Lung microvascular endothelial cell (primary cell): ENCODE results near the gene SORD. TPM values are rescaled to one million over a fixed set of nuclear protein-coding genes. Genes with fewer than 3 reads are reported as not detected.
"Not testable (repeated sequence)": the region's sequence is repeated elsewhere in the genome, so short reads cannot be mapped to it uniquely, and the experiment has no call there.

ENCODE experiments used
- DNase-seq, 2 donors: peaks; one replicate each; pipeline versions ENCODE4 v3.0.0 to v3.0.0-alpha.2; 2010; ENCODE audit warnings: low read depth in 2 of 2
- total RNA-seq: library from RNA; depleted of rRNA; stranded (reverse); fragments of >200 nt; gene quantifications from 2 replicates; pipeline ENCODE4 v1.2.1, GENCODE V29; 2014

The SORD gene
- total RNA-seq, 1 donor from 2014 or later, result 1.4 TPM

- DNase-seq, result not testable (repeated sequence)
Observed at GRCh38 chr15:45062301-45062700, 39.3 kb downstream of the SORD start.

GRCh38 chr15:45064386-45064785 is 41.4 kb downstream of the SORD start:
- DNase-seq, result peak in 1 of 2 donors; percentile 14

- peak in 1 of 2 donors; percentile 34 for DNase-seq
Observed at GRCh38 chr15:45069942-45070360, 47.0 kb downstream of the SORD start.

GRCh38 chr15:45073602-45074001 is 50.6 kb downstream of the SORD start:
- not testable (repeated sequence) for DNase-seq

- DNase-seq, result not testable (repeated sequence)
Observed at GRCh38 chr15:45075440-45076320, 52.7 kb downstream of the SORD start.

GRCh38 chr15:45077391-45077790 is 54.4 kb downstream of the SORD start:
- peak in 1 of 2 donors; percentile 60 for DNase-seq

- not testable (repeated sequence) for DNase-seq
Observed at GRCh38 chr15:45079201-45079600, 56.2 kb downstream of the SORD start.

- not testable (repeated sequence) for DNase-seq
Observed at GRCh38 chr15:45079628-45080246, 56.7 kb downstream of the SORD start.

GRCh38 chr15:45080593-45080992 is 57.6 kb downstream of the SORD start:
- not testable (repeated sequence) for DNase-seq

GRCh38 chr15:45082412-45082811 is 59.4 kb downstream of the SORD start:
- DNase-seq, result not testable (repeated sequence)

GRCh38 chr15:45083223-45083622 is 60.2 kb downstream of the SORD start:
- no peak for DNase-seq

GRCh38 chr15:45084163-45084562 is 61.2 kb downstream of the SORD start:
- no peak for DNase-seq

- no peak for DNase-seq
Observed at GRCh38 chr15:45087513-45087912, 64.5 kb downstream of the SORD start.

- DNase-seq, result no peak
Observed at GRCh38 chr15:45088801-45089711, 66.1 kb downstream of the SORD start.

- DNase-seq, result no peak
Observed at GRCh38 chr15:45089712-45090373, 66.8 kb downstream of the SORD start.

- no peak for DNase-seq
Observed at GRCh38 chr15:45091161-45091560, 68.2 kb downstream of the SORD start.

GRCh38 chr15:45091576-45091975 is 68.6 kb downstream of the SORD start:
- no peak for DNase-seq

GRCh38 chr15:45093013-45093412 is 70.0 kb downstream of the SORD start:
- no peak for DNase-seq

GRCh38 chr15:45093622-45094357 is 70.8 kb downstream of the SORD start:
- no peak for DNase-seq

GRCh38 chr15:45094358-45094730 is 71.3 kb downstream of the SORD start:
- no peak for DNase-seq
